GM18868 (cell line): ENCODE results near the gene EFNA1.

Experiments
- ATAC-seq: cut with Tn5 transposase; IDR thresholded peaks from one replicate; pipeline ENCODE4 v1.9.1; 2021; ENCODE audit warnings: mild to moderate bottlenecking, moderate library complexity; ENCODE audit not compliant: unreplicated experiment

EFNA1 gene

DNA sequence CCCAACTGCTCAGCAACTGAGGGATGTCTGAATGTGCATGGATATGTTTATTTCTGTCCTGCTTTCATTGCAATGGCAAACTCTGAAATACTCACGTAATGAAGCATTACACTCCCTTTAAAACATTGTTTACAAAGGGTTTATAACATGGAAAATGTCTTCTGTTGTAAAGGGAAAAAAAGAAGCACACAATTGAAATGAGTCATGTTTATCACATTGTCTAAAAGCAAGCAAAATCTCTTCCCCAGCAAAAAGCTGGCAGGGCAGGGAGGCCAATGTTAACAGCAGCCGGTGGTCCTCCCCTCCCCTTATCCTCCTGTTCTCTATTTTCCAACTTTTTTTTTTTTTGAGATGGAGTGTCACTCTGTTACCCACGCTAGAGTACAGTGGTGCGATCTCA lies 3.9 kb upstream of the EFNA1 start:
- ATAC-seq: no peak

DNA sequence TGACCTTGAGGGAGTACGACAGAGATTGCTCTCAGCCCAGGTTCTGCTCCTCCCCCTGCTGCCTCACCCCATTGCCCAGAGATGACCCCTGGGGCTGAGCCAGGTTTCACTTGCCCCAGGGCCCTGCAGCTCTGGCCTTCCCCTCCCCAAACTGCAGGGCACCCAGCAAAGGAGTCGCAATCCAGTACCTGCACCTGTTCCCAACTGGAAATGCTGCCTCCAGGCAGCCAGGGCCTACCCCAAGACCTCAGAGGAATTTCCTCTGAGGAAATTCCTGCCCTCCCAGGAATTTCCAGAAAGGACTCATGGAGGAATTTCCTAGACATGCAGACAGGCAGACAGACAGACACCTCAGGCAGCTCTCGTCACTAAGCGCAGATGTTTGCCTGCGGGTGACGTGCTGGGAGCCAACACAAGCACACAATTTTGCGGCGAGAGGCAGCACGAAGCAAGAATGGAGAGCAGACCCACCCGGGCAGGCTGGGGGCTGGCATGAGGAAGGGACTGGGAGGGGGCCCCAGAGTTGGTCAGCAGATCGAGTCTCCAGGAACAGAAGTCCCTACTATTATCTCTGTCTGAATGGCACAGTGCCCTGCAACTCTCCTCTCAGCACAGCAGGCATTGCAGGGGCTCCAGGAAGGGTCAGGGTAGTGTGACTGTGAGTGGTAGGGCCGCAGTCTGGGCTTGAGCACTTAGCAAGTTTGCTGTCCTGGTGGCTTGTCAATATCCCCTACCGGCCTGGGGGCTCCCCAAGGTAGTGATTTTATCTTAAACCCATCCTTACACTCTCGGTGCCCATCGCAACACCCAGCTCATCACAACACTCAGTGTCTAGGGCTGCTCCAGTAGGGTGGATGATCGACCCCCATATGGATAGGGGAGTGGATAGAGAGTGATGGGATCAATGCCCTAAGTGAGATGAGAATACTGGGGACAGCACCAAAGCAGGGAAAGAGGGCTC lies 2.9 kb upstream of the EFNA1 start:
- ATAC-seq: no peak

DNA sequence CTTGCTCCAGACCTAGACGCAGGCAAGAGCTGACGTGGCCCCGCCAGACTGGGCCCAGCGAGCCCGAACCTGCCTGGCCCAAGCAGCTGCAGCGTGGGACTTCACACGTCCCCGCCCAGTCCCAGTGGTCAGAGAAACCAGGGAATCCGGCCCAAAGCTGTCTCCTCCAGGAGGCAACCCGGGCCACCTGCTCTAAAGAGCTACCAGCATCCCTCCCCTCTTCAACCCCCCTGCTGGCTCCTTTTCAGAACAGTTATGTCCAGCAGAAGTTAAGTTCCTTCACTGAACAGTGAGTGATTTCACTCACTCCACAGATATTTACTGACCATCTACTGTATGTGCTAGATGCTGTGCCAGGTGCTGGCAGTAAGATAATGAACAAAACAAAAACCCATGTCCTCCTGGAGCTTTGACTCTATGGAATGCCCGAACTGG lies 2.1 kb upstream of the EFNA1 start:
- no peak for ATAC-seq

DNA sequence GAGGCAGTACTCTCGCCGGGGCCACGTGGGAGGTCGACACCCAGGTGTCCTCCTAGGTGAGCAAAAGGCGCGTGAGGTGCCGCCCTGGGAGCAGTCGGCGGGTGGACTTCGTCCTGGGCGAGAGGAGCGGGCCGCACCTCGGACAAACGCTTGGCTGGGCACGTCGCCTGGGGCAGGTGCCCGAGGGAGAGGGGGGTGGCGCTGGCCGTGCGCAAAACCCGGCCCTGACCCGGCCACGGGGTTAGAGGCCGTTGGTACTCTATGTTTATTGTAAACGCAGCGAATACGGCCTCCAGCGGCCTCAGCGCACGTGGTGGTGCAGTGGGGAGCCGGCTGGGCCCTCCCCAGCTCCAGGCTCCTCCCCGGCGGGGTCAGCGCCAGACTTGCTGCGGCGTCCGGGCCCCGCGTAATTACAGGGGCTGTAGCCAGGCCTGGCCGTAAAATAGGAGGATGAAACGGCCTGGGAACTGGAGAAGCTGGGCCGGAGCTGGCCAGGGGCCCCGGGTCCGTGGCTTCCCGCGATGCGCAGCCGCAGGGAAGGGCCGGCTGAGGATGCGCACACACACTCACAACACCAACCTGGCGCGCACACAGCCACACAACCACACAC lies 1.6 kb upstream of the EFNA1 start:
- no peak for ATAC-seq

DNA sequence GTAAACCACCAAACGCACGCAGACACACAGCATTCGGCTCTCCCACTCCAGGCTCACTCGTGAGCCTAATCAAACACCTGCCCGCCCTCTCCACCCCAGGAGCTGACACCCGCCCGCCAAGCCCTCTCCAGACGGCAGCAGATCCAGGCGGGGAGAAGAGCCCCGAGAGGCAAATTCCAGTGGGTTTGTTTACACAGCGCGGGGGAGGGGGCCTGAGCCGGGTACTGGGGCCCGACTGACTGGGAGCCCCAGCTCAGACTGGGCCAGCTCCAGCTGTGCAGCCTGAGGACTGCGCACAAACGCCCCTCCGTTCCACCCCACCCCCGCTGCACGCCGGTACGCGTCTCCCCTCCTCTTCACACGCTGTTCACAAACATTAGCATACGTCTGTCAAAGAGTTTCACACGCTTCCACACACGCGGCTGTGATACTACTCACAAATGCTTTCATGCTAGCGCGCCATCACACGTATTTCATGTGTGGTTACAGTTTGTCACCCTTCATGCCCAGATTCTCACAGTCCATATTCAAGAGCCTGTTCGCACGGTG lies 1.0 kb upstream of the EFNA1 start:
- no peak for ATAC-seq

DNA sequence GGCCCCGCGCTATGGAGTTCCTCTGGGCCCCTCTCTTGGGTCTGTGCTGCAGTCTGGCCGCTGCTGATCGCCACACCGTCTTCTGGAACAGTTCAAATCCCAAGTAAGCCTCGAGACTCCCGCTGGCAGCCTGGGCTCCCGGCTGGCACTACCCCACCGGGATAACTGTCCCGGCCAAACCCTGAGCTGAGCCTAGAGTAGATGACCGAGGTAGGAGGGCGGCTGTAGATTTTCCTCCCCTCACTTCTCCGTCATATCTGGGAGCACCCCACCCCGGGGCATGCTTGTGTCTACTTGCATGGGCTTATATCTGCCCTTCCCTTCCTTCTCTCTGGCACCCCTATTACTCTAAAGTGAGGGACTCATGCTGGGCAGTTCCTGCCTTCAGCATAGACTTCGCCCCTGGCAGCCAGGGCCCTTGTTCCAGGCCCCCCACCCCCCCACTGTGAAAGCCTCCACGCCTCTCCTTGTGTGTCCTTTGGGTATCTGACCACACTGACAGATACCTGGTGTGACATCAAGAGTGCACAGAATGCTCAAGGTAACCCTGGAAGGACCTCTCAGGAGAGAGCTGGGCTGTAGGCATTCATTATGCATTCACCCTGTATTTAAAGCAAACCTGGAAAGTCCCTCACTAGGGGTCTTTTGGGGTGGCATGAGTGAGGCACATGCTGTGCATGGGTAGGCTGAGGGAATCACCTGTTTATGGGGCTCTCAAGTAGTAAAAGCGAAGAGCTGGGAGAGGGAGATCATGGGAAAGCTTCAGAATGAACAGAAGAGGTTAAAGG lies 485 bp downstream of the EFNA1 start:
- ATAC-seq: no peak

DNA sequence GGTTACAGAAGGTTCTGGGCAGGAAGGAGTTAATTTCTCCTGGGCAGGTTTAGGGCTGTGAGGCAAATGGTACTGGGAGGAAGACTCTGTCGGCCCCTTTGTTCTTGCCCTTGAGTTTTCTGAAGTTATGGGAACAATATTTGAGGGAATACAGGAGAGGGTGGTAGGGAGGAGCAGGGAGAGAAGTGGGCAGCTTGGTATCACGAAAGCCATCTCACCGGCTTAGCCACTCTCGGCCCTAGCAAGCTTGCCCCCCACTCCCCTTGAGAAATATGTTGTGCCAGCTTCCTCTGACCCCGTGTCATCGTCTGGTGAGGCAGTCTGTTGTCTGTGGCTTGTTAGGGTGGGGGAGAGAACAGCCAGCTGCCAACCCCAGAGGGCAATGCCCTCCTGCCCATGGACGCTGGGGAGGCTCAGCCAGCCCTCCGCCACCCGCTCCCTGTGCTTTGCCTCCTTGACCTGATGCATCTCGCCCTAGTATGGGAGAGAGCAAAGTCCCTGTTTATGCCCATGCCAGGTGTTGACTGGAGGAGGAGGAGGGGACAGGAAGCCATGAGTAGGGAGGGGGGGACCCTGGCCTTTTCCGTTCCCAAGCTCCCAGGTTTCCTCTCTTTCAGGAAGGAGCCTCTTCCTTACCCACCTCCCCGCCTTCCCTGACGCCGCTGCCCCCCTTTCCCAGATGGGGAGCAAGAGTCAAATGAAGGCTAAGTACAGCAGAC lies 1.2 kb downstream of the EFNA1 start:
- ATAC-seq: no peak

DNA sequence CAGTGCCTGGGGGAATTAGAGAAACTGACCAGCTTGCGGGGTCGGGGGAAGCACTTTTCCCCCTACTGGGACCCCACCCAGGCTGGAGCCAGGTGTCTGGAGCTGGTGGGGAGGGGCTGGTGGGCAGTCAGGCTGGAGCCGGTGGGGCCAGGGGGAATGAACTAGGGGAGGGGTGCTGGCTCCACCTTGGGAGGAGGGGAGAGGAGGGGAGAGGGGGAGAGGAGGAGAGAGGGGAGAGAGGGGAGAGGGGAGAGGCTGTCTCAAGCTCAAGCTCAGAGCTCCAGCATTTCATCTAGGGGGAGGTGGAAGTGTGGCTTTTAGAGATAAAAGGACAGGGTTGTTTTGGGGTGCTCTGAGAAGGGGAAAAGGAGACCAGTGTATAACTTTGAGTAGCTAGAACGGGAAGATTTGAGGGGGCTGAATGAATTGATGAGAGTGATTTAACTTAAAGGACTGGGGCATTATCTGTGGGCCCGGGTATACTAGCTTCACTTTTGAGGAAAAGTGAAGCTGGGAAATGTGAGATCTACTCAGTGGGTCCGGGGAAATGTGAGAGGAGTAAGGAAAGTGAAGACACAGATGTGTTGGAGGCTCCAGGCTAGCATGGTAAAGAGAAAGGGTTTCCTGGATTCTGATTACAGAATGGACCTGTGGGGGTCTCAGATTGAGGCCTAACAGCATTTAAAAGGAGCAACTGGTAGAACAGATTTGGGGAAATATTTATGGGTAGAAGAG lies 2.8 kb downstream of the EFNA1 start:
- ATAC-seq: no peak

- ATAC-seq: no peak
Observed at GRCh38 chr1:155131285-155131684, 3.6 kb downstream of the EFNA1 start.

DNA sequence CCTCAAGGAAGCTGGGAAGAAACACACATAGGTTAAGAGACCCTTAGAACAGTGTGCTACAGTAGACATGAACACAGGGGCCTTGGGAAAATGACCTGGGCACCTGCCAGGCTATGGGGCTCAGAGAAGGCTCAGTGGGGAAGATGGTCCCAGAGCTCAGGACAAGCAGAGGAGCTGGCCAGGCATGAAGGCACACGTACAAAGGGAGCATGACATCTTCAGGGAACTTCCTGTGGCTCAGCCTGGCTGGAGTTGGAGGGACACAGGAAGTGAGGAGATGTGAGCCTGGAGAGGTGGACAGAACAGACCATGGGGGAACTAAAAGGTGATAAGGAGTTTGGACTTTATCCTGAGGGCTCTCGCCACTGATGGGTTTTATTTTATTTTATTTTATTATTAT lies 4.2 kb downstream of the EFNA1 start:
- ATAC-seq: no peak

DNA sequence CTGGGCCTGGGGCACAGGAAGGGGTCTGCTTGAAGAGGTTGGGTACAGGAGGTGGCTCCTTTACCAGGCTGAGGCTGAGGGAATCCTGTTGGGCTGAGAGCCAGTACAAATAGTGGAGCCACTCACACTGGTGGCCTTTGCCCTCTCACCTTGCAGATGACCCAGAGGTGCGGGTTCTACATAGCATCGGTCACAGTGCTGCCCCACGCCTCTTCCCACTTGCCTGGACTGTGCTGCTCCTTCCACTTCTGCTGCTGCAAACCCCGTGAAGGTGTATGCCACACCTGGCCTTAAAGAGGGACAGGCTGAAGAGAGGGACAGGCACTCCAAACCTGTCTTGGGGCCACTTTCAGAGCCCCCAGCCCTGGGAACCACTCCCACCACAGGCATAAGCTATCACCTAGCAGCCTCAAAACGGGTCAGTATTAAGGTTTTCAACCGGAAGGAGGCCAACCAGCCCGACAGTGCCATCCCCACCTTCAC lies 6.2 kb downstream of the EFNA1 start:
- no peak for ATAC-seq

- ATAC-seq: no peak
Observed at GRCh38 chr1:155134322-155134721, 6.6 kb downstream of the EFNA1 start.

GRCh38 chr1:155134880-155135414 lies 7.3 kb downstream of the EFNA1 start:
- ATAC-seq: no peak

DNA sequence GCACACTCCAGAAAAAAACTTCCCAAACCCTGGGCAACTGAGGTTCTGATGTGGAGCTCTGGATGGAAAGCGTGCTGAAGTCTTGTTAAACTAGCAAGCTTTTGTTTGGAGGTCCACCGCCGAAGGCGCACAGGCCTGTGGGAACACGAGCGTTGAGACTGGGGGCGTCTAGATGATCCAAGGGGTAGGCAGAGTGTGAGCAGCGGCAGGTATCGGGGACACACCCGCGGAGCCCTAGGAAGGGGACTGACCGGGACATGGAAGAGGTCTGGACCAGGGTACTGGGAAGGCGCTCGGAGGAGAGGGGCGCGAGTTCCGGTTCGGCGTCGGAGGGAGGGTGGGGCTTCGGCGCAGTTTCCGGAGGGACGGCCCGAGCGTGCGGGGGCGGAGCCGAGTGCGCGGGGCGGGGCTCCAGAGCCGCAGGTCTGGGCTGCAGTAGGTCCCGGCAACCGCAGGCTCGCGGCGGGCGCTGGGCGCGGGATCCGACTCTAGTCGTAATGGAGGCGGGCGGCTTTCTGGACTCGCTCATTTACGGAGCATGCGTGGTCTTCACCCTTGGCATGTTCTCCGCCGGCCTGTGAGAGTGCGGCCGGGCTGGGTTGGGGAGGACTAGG lies 7.8 kb downstream of the EFNA1 start, which contains the start of gene SLC50A1:
Gene SLC50A1 (plus strand): TSS at position 438 of the 614 bp plus-strand sequence. CDS start 60 bp downstream, at position 498.
- peak; percentile 75 for ATAC-seq

GRCh38 chr1:155136748-155137147 lies 9.1 kb downstream of the EFNA1 start:
- no peak for ATAC-seq

GRCh38 chr1:155137154-155137949 lies 9.7 kb downstream of the EFNA1 start:
- ATAC-seq: no peak

DNA sequence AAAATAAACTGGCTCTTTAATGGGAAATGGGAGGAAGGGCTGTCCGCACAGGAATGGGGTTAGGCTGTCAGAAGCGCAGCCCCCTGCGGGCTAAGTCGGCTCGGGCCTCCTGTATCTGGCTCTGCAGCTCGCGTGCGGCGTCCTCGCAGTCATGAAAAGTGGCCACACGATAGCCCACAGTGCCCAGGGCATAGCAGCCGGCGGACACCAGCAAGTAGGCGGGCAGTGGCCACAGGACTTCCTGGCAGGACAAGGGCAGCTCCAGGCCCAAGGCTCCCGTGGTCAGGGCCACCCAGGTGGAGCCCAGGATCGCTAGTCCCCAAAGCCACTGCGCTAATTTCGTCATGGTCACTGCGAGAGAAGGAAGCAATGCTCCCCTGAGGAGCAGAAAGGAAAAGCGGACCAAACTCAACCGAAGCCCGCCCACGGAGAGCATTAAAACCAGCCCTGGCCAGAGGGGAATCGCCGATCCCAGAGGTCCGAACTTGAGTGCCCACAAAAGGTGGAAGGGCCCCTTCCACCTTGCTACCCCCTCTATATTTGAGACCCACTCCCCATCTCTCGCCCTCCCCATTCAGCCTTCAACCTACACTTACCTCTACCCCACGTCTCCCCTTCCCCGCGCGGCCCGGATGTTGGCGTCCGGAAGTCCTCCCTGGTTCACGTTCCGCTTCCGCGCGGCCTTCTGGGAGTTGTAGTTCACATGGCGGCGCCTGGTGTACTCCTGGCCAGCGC lies 12.4 kb downstream of the EFNA1 start, which contains the start of gene DPM3:
Gene DPM3 (minus strand): TSS at position 637 of the 735 bp plus-strand sequence. CDS start 291 bp downstream, at position 346.
- ATAC-seq: peak; percentile 73
